ENCODE data around the gene ENOX1.

ENOX1 gene

DNA sequence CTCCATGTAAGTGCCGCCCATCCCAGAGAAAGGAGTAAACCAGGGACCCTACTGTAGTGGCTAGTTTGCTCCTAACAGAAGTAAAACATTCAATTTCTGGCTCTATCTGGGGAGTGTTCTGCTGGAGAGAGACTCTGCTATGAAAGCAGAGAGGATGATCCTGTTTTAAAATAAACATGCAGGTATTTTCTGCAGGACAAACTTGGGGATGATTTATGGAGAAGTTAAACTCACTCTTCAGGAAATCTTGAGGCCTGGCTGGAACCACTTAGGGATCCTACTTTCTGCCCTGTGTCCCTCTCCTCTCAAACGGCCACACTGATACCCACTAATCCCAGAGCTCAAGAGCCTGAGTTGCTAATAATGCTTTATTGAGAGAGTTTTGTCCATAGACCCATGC lies 482.3 kb downstream of the ENOX1 start:
- no peak for DNase-seq (ENCODE audit: low read depth)
- H3K4me3 ChIP-seq (replicated peaks; ENCODE audit: low read depth, low read length): no peak overlapping the region

DNA sequence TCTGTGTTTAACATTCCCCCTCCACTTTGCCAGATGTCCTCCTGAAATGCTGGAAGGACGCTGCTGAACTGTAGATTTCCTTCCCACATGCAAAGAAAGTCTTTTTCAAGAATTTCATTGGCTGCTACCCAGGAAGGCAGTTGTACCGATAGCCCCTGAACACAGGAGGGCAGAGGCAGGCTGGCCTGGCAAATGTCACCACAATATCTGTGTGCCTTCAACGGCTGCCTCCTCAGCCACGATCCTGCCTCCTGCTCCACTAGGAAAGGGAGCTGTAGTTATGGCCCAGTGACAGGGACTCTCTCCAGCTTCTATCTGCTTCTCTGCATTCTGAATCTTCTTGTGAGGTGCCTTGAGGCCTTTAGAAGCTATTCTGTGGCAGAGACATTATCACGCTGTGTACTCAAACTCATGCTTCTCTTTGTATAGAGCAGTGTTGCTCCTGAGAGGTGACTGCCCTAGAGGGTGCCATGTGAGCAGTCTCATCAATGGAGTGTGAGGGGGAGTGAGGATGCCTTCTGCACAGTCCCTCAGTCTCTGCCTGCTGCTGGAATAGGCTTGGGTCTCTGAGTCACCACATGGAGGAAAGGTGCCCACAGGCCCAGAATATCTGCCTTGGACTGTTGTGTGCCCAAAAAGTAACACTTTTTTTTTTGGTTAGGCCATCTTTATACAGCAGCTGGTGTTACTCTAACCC lies 483.6 kb downstream of the ENOX1 start:
- peak; percentile 80 for DNase-seq (ENCODE audit: low read depth)
- H3K4me3 ChIP-seq (replicated peaks; ENCODE audit: low read depth, low read length): no peak overlapping the region
- peak; percentile 66 for TF ChIP-seq CTCF (IDR thresholded peaks at IDR 0.05; ENCODE audit: low read length, missing control alignments)

More for the DNA sequence above, 482.3 kb downstream of the ENOX1 start:
- TF ChIP-seq CTCF (IDR thresholded peaks at IDR 0.05; ENCODE audit: low read length, missing control alignments): no peak

- no peak overlapping the region for H3K4me3 ChIP-seq (replicated peaks; ENCODE audit: low read depth, low read length)
- TF ChIP-seq CTCF (IDR thresholded peaks at IDR 0.05; ENCODE audit: low read length, missing control alignments): no peak
- no peak for DNase-seq (ENCODE audit: low read depth)
These were observed 485.3 kb downstream of the ENOX1 start for GRCh38 chr13:43301346-43301969.

- no peak overlapping the region for H3K4me3 ChIP-seq (replicated peaks; ENCODE audit: low read depth, low read length)
- DNase-seq (ENCODE audit: low read depth): peak; percentile 48
- TF ChIP-seq CTCF (IDR thresholded peaks at IDR 0.05; ENCODE audit: low read length, missing control alignments): no peak
These were observed 485.9 kb downstream of the ENOX1 start for GRCh38 chr13:43300865-43301264.

- TF ChIP-seq CTCF (IDR thresholded peaks at IDR 0.05; ENCODE audit: low read length, missing control alignments): no peak
- no peak overlapping the region for H3K4me3 ChIP-seq (replicated peaks; ENCODE audit: low read depth, low read length)
- no peak for DNase-seq (ENCODE audit: low read depth)
These were observed 487.4 kb downstream of the ENOX1 start for GRCh38 chr13:43299374-43299773.

DNA sequence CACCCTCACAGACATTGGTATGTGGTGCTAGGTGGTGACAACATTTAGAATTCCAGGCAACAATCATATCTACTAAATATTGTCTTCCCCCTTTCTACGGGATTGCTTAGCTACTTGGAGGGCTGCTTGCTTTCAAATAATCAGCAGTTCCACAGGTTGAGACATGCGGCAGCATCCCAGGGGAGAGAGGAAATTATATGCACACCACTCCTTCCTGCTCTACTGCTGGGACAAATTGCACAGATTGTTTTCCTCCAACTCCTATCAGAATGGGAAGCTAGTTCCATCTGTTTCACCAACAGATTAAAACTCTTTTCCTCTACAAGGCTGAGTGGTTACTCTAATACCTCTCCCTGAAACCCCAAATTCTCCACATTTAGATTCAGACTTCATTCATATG lies 488.0 kb downstream of the ENOX1 start:
- no peak overlapping the region for H3K4me3 ChIP-seq (replicated peaks; ENCODE audit: low read depth, low read length)
- no peak for DNase-seq (ENCODE audit: low read depth)
- TF ChIP-seq CTCF (IDR thresholded peaks at IDR 0.05; ENCODE audit: low read length, missing control alignments): no peak
